ENCODE measurements around the gene BMI1.

DNA sequence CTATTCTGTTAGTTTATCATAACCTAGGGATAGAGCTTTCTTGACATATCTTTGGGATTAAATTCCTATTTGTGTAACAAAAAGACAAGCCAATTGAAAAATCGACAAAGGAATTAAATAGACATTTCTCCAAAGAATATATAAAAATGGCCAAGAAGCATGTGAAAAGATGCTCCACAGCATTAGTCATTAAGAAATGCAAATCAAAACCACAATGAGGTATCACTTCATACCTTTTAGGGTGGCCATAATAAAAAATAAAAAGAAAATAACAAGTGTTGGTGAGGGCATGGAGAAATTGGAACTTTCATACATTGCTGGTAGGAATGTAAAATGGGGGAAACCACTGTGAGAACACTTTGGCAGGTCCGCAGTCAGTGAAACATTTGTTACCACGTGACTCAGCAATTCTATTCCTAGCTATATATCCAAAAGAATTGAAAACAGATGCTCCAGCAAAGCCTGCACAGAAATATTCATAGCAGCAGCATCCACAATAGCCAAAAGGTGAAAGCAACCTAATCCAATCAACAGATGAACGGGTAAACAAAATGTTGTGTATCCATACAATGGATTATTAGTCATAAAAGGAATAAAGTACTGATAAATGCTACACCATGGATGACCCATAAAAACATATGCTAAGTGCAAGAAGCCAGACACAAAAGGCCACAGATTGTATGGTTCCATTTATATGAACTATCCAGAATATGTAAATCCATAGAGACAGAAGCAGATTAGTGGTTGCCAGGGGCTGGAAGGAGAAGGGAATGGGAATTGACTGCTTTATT is 44.9 kb downstream of the BMI1 start:
- no peak for TF ChIP-seq POLR2A (IDR thresholded peaks at IDR 0.05)
- TF ChIP-seq, protein P1, sequence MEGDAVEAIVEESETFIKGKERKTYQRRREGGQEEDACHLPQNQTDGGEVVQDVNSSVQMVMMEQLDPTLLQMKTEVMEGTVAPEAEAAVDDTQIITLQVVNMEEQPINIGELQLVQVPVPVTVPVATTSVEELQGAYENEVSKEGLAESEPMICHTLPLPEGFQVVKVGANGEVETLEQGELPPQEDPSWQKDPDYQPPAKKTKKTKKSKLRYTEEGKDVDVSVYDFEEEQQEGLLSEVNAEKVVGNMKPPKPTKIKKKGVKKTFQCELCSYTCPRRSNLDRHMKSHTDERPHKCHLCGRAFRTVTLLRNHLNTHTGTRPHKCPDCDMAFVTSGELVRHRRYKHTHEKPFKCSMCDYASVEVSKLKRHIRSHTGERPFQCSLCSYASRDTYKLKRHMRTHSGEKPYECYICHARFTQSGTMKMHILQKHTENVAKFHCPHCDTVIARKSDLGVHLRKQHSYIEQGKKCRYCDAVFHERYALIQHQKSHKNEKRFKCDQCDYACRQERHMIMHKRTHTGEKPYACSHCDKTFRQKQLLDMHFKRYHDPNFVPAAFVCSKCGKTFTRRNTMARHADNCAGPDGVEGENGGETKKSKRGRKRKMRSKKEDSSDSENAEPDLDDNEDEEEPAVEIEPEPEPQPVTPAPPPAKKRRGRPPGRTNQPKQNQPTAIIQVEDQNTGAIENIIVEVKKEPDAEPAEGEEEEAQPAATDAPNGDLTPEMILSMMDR (IDR thresholded peaks at IDR 0.05) = no peak

All from sigmoid colon (tissue), 3 donors.